DND-41 (cell line): Measurements from ENCODE around the gene MYCN.

ENCODE experiments used
- ATAC-seq: fragments of 200-7000 bp; cut with Tn5 transposase; 3 replicates; pipeline ENCODE4 v1.9.1; 2021; ENCODE audit warnings: low read depth; ENCODE audit not compliant: insufficient read depth
- DNase-seq: peaks from one replicate; pipeline ENCODE4 v3.0.0-alpha.2; 2020
- H2AFZ ChIP-seq: 2 replicates; pipeline ENCODE4 v1.6.0; 2012; ENCODE audit warnings: low read depth, low read length
- H3K27ac ChIP-seq: 2 replicates; pipeline ENCODE4 v1.5.1; 2012; ENCODE audit warnings: low read length, inconsistent platforms
- H3K27me3 ChIP-seq: fragments of 200-600 bp; sonication (generic); 2 replicates; pipeline ENCODE4 v1.6.0; 2012; ENCODE audit warnings: low read length, mild to moderate bottlenecking, inconsistent platforms; ENCODE audit not compliant: insufficient read depth, poor library complexity
- H3K36me3 ChIP-seq: 2 replicates; pipeline ENCODE4 v1.5.1; 2012; ENCODE audit warnings: low read length, inconsistent platforms; ENCODE audit not compliant: insufficient read depth
- H3K4me1 ChIP-seq: 2 replicates; pipeline ENCODE4 v1.5.1; 2012; ENCODE audit warnings: mild to moderate bottlenecking, low read length; ENCODE audit not compliant: insufficient read depth
- H3K4me2 ChIP-seq: 2 replicates; pipeline ENCODE4 v1.6.0; 2012; ENCODE audit warnings: mild to moderate bottlenecking, moderate library complexity, low read length, inconsistent platforms; ENCODE audit not compliant: insufficient read depth
- H3K4me3 ChIP-seq, 2 experiments: fragments of 200-600 bp in 1 of 2; shearing (Covaris generic) in 1 of 2; 2 replicates each; pipeline ENCODE4 v1.5.1; 2012 to 2016; ENCODE audit warnings: inconsistent platforms in 2 of 2, low read length in 2 of 2, mild to moderate bottlenecking in 2 of 2, low read depth in 1 of 2, moderate library complexity in 1 of 2
- H3K79me2 ChIP-seq: 2 replicates; pipeline ENCODE4 v1.6.0; 2012; ENCODE audit warnings: low read length, inconsistent platforms; ENCODE audit not compliant: insufficient read depth
- H3K9ac ChIP-seq: 2 replicates; pipeline ENCODE4 v1.6.0; 2012; ENCODE audit warnings: low read depth, mild to moderate bottlenecking, inconsistent platforms, low read length, moderate library complexity
- H3K9me3 ChIP-seq: 2 replicates; pipeline ENCODE4 v1.5.1; 2012; ENCODE audit warnings: low read length, moderate library complexity, mild to moderate bottlenecking, inconsistent platforms; ENCODE audit not compliant: insufficient read depth, severe bottlenecking
- H4K20me1 ChIP-seq: 2 replicates; pipeline ENCODE4 v1.6.0; 2012; ENCODE audit warnings: low read length; ENCODE audit not compliant: insufficient read depth
- EZH2 ChIP-seq: IDR thresholded peaks from 3 replicates; pipeline ENCODE4 v1.6.1; 2012; ENCODE audit warnings: borderline replicate concordance, low read depth, mild to moderate bottlenecking, moderate library complexity, low read length, inconsistent platforms; ENCODE audit not compliant: severe bottlenecking
- TF ChIP-seq, protein P1 (sequence below): IDR thresholded peaks from 2 replicates; pipeline ENCODE4 v1.5.1; 2012; ENCODE audit warnings: borderline replicate concordance, low read length, moderate library complexity, mild to moderate bottlenecking; ENCODE audit not compliant: poor library complexity, severe bottlenecking; ENCODE audit errors: extremely low read depth

Gene MYCN

GRCh38 chr2:15937882-15938802 lies 2.2 kb upstream of the MYCN start:
- Histone ChIP-seq H3K4me2 (no peak overlapping the region), H3K27ac (no peak overlapping the region), H4K20me1 (no peaks in the 10 kb centered on the region), H3K9ac (no peak overlapping the region), H3K27me3 (no peaks in the 10 kb centered on the region), H3K79me2 (no peaks in the 10 kb centered on the region), H2AFZ (no peak overlapping the region), H3K4me3 (no peak overlapping the region), H3K4me1 (no peaks in the 10 kb centered on the region), H3K36me3 (no peaks in the 10 kb centered on the region), H3K9me3 (no peaks in the 10 kb centered on the region)
- no peak for ATAC-seq
- no peak for TF ChIP-seq EZH2
- TF ChIP-seq, protein P1, sequence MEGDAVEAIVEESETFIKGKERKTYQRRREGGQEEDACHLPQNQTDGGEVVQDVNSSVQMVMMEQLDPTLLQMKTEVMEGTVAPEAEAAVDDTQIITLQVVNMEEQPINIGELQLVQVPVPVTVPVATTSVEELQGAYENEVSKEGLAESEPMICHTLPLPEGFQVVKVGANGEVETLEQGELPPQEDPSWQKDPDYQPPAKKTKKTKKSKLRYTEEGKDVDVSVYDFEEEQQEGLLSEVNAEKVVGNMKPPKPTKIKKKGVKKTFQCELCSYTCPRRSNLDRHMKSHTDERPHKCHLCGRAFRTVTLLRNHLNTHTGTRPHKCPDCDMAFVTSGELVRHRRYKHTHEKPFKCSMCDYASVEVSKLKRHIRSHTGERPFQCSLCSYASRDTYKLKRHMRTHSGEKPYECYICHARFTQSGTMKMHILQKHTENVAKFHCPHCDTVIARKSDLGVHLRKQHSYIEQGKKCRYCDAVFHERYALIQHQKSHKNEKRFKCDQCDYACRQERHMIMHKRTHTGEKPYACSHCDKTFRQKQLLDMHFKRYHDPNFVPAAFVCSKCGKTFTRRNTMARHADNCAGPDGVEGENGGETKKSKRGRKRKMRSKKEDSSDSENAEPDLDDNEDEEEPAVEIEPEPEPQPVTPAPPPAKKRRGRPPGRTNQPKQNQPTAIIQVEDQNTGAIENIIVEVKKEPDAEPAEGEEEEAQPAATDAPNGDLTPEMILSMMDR = no peak
- no peak for DNase-seq

DNA sequence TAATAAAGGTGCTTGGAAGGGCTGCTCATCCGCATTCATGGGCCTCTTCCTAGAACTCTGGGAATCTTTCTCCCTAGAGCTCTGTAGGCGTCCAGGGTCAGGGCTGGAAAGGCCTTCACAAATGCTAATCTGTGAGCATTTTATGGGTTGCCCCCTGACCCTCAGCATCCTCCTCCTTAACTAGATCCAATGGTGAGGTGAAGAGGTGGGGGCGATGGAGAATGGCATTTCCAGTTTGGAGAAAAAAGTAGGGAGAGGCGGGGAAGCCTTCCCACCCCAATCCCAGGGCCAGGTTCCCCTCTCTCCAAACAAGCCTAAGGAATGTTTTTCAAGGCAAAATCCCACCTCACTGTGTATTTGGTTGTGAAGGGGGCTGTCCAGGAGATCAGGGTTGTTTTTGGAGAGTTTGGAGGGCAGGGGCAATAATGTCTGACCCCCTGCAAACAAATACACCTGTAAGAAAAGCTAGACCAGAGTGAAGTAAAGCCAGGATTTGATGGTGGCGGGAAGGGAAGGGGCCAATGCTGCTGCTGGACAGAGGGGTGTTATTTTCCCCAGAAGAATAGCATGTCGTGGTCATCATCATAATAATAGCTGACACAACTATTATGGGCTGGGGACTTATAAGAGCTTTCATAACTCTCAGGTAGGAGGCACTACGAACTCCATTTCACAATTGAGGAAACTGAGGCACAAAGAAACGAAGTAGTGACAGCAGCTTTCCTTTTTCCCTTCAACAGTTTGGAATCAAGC lies 1.4 kb upstream of the MYCN start:
- Histone ChIP-seq H3K27ac (no peak overlapping the region), H3K79me2 (no peaks in the 10 kb centered on the region), H3K27me3 (no peaks in the 10 kb centered on the region), H3K4me2 (no peak overlapping the region), H3K9ac (no peak overlapping the region), H4K20me1 (no peaks in the 10 kb centered on the region), H3K4me1 (peaks cover 6% of the 10 kb centered on the region), H3K36me3 (no peaks in the 10 kb centered on the region), H3K4me3 (no peak overlapping the region), H3K9me3 (no peaks in the 10 kb centered on the region), H2AFZ (no peak overlapping the region)
- TF ChIP-seq, protein P1 = no peak
- TF ChIP-seq EZH2 = no peak
- DNase-seq (no peak), ATAC-seq (no peak)

DNA sequence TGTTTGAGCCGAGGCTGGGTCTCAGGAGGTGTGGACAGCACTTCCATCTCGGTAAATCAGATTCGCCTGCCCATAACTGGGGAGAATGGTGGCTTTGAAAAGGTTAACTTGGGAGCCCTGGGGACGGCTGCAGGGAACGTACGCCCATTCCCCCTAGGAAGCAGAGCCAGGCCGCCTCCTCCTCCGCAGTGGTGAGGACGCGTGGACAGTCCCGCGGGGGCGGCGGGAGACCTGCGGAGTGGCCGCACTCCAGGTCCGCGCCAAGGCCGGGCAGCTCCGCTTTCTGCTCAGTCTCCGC lies 845 bp upstream of the MYCN start:
- Histone ChIP-seq H3K79me2 (no peaks in the 10 kb centered on the region), H3K36me3 (no peaks in the 10 kb centered on the region), H3K4me1 (peaks cover 8% of the 10 kb centered on the region), H3K27ac (no peak overlapping the region), H4K20me1 (no peaks in the 10 kb centered on the region), H3K9me3 (no peaks in the 10 kb centered on the region), H3K27me3 (no peaks in the 10 kb centered on the region), H3K4me3 (no peak overlapping the region), H2AFZ (no peak overlapping the region), H3K4me2 (no peak overlapping the region), H3K9ac (no peak overlapping the region)
- ATAC-seq = no peak
- TF ChIP-seq, protein P1 = no peak
- no peak for TF ChIP-seq EZH2
- no peak for DNase-seq
